Cardiac muscle cell (in vitro differentiated cells and primary cell): ENCODE measurements around the gene GRIP1. TPM values are rescaled to one million over a fixed set of nuclear protein-coding genes. Genes with fewer than 3 reads are reported as not detected.

Experiments
- DNase-seq, 2 donors: peaks; one replicate each; pipeline versions ENCODE4 v3.0.0 to v3.0.0-alpha.2; 2010 to 2017; ENCODE audit warnings: low read depth in 1 of 2, low spot score in 1 of 2
- H3K27ac ChIP-seq: fragments of 200-600 bp; sonication (generic); 2 replicates; pipeline ENCODE4 v1.5.1; 2016
- H3K27me3 ChIP-seq: fragments of 200-600 bp; sonication (generic); 2 replicates; pipeline ENCODE4 v1.6.0; 2016; ENCODE audit warnings: control low read depth
- H3K36me3 ChIP-seq: fragments of 200-600 bp; sonication (generic); 2 replicates; pipeline ENCODE4 v1.5.1; 2016; ENCODE audit warnings: control low read depth
- H3K4me1 ChIP-seq: fragments of 200-600 bp; sonication (generic); 2 replicates; pipeline ENCODE4 v1.8.1; 2017; ENCODE audit warnings: low read depth, mild to moderate bottlenecking, mixed run types
- H3K4me3 ChIP-seq: fragments of 200-600 bp; sonication (generic); 2 replicates; pipeline ENCODE4 v1.5.1; 2016; ENCODE audit warnings: mild to moderate bottlenecking
- H3K9me3 ChIP-seq: fragments of 200-600 bp; sonication (generic); 2 replicates; pipeline ENCODE4 v1.5.1; 2017; ENCODE audit warnings: low read depth, mild to moderate bottlenecking, control low read depth
- CTCF ChIP-seq: IDR thresholded peaks from 2 replicates; pipeline ENCODE4 v1.5.1; 2012; ENCODE audit warnings: low read depth, mild to moderate bottlenecking, low read length
- polyA plus RNA-seq: library from polyadenylated mRNA; unstranded; fragments of >200 nt; fragmentation: Nextera tagmentation; extraction: Ambion mirVana; gene quantifications from 2 replicates; pipeline ENCODE4 v1.2.1, GENCODE V29; 2016
- total RNA-seq: library from RNA; depleted of rRNA; stranded (reverse); fragments of >200 nt; gene quantifications from 2 replicates; pipeline ENCODE4 v1.2.3, GENCODE V29; 2016

Gene GRIP1
- total and polyA plus RNA-seq, 2 experiments from 2014 or later, result 2.6 to 5.2 TPM

DNA sequence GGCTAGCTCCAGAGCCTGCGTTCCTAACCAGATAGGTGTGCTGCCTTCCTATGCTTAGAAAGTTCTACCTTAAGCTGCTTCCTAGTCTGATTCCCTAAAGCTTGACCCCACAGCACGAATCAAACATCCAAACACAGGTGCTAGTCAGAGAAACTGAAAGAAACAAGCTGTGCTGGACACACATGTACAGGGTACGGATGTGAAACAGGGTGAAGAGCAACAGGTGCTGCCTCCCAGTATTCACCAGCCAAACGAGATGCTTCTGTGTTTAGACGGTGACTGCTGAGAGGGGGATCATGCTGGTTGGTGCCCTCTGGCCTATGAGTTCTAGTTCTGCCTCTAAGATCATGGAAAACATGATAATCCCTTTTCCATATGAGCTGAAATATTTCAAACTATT is 105.3 kb downstream of the GRIP1 start:
- Histone ChIP-seq H3K27ac (no peak overlapping the region), H3K36me3 (no peaks in the 10 kb centered on the region), H3K4me1 (peaks cover 8% of the 10 kb centered on the region), H3K4me3 (no peak overlapping the region), H3K9me3 (no peaks in the 10 kb centered on the region), H3K27me3 (no peaks in the 10 kb centered on the region)
- TF ChIP-seq CTCF, result no peak
- DNase-seq, result no peak

DNA sequence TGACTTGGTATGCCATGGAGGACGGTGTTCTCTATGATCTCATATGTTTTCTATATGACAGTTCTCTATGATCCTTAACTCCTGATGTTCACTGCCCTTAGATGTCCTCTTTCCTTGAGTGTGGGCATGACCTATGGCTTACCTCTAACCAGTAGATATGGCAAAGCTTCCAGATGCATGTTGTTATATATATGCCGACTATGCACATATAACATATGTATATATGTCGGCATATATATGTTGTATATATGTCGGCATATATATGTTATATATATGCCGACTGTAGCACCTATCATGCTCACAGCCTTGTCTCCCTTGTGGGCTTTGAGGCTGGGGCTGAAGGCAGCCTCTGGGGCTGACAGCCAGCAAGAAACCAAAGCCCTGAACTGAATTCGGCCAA is 106.0 kb downstream of the GRIP1 start:
- Histone ChIP-seq H3K9me3 (no peaks in the 10 kb centered on the region), H3K4me3 (no peak overlapping the region), H3K27ac (no peak overlapping the region), H3K4me1 (peaks cover 8% of the 10 kb centered on the region), H3K36me3 (no peaks in the 10 kb centered on the region), H3K27me3 (no peaks in the 10 kb centered on the region)
- TF ChIP-seq CTCF, result no peak
- no peak for DNase-seq

DNA sequence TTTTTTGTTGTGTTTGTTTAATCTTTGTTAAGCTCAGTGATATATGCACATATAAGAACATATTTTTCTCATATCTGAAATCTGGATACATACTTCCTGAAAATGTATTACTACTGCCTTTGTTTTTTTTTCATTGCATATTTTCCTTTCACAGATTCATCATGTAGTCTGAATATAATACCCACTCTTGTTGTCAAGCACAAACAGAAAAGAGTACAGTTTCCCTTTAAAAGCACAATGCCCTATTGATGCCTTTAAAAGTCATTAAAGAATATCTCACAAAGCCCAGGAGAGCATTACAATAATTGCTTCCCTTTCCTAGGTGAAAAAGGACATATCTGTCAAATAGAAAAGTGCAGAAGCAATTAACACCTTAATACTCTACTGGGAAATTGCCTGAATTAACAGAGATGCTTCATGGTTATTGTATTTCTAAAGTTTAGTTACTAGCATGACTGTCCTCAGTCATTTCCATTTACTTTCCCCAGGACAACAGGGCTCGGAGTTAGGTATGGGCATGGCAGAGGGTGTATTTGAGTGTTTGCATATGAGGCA is 107.4 kb downstream of the GRIP1 start:
- no peaks in the 10 kb centered on the region for H3K36me3 ChIP-seq
- H3K4me3 ChIP-seq, result no peak overlapping the region
- H3K27ac ChIP-seq, result no peak overlapping the region
- H3K9me3 ChIP-seq, result no peaks in the 10 kb centered on the region
- no peak for DNase-seq
- no peak for TF ChIP-seq CTCF
- no peaks in the 10 kb centered on the region for H3K27me3 ChIP-seq
- no peaks in the 10 kb centered on the region for H3K4me1 ChIP-seq

GRCh38 chr12:66563220-66563619 is 115.7 kb downstream of the GRIP1 start:
- Histone ChIP-seq H3K27me3 (no peaks in the 10 kb centered on the region), H3K4me1 (no peaks in the 10 kb centered on the region), H3K4me3 (no peak overlapping the region), H3K36me3 (no peaks in the 10 kb centered on the region), H3K9me3 (no peaks in the 10 kb centered on the region), H3K27ac (no peak overlapping the region)
- no peak for TF ChIP-seq CTCF
- DNase-seq, result no peak

- no peak for DNase-seq
- Histone ChIP-seq H3K4me3 (no peak overlapping the region), H3K36me3 (no peaks in the 10 kb centered on the region), H3K27ac (no peak overlapping the region), H3K9me3 (no peaks in the 10 kb centered on the region), H3K4me1 (no peaks in the 10 kb centered on the region), H3K27me3 (no peaks in the 10 kb centered on the region)
- no peak for TF ChIP-seq CTCF
Observed at GRCh38 chr12:66555113-66555512, 123.8 kb downstream of the GRIP1 start.

GRCh38 chr12:66552716-66553115 is 126.2 kb downstream of the GRIP1 start:
- H3K36me3 ChIP-seq, result no peaks in the 10 kb centered on the region
- H3K4me3 ChIP-seq, result no peak overlapping the region
- TF ChIP-seq CTCF, result no peak
- no peaks in the 10 kb centered on the region for H3K4me1 ChIP-seq
- no peak for DNase-seq
- no peaks in the 10 kb centered on the region for H3K27me3 ChIP-seq
- no peak overlapping the region for H3K27ac ChIP-seq
- H3K9me3 ChIP-seq, result no peaks in the 10 kb centered on the region
